ENCODE results near the gene CATSPERE. TPM values are rescaled to one million over a fixed set of nuclear protein-coding genes. Genes with fewer than 3 reads are reported as not detected.

CATSPERE gene
- total and polyA plus RNA-seq, 10 of the 15 experiments (the other 5 are each of a cell fraction or from before 2014, with no cell fraction given) = 0.04 to 0.24 (median 0.17) TPM; not detected in 3

DNA sequence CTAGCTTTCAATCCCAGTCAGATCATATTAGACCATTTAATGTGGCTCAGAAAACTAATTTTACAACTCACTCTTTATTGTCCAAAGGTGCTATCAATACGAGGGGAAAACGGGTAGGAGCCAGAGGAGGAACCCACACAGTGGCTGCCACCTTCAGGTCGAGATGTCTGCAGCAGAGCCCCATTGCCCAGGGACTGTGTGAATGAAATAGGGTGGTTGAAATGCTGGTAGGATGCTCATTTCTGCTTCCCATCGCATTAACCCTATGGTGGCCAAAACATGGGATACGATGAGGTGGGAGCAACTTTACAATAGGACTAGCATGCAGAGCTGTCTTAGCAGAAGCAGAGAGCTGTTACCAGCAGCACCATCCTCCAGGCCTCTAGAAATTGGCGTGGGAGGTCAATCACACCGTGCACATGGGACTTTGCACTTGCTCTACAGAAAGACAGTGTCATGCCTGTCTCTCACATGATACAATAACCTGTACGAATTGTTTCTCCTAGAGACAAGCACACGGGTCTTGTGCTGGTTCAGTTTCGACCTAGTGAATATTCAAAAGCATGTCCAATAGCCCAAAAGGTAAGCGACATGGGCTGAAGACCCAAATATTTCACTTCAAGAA lies 122.4 kb downstream of the CATSPERE start:
- intact Hi-C loops (cut with micrococcal nuclease; ENCODE audit: unreplicated experiment) = no loop called here
- Histone ChIP-seq H3K4me1 (ENCODE audit: control insufficient read depth, insufficient read depth, low read length) (no peaks in the 10 kb centered on the region), H3K4me3 (no peak overlapping the region), H3K27ac (ENCODE audit: control insufficient read depth, insufficient read depth) (no peak overlapping the region), H3K36me3 (ENCODE audit: control insufficient read depth in 2 of 2, insufficient read depth in 2 of 2, low read length in 1 of 2) (no peaks in the 10 kb centered on the region), H3K9ac (ENCODE audit: control insufficient read depth, insufficient read depth, low read length) (no peak overlapping the region), H4K20me1 (ENCODE audit: control insufficient read depth, insufficient read depth) (no peaks in the 10 kb centered on the region), H3K4me2 (ENCODE audit: control insufficient read depth, insufficient read depth) (no peak overlapping the region), H3K79me2 (ENCODE audit: control insufficient read depth, insufficient read depth, low read length) (no peaks in the 10 kb centered on the region), H2AFZ (ENCODE audit: control insufficient read depth, low read depth, low read length) (no peak overlapping the region), H3K9me3 (replicated peaks; ENCODE audit: control insufficient read depth, insufficient read depth, low read length) (no peaks in the 10 kb centered on the region; the same call in 2 of the 3 replicates), H3K27me3 (replicated peaks in 1 of 2; ENCODE audit: control insufficient read depth in 2 of 2, insufficient read depth in 2 of 2, low read length in 1 of 2) (no peaks in the 10 kb centered on the region; a peak in 1 of 4 replicates)
- CTCF ChIA-PET = no interaction called here
- no TSS peak for BruUV-seq (replicated peaks)
- POLR2A ChIA-PET = no interaction called here
- SMC1A ChIA-PET (ENCODE audit: uncharacterized antibody, unreplicated experiment) = no interaction called here
- RAD21 ChIA-PET (ENCODE audit: unreplicated experiment) = no interaction called here
- no peak for FAIRE-seq
- in situ Hi-C loops (cut with MboI) = no loop called here
- WGBS (ENCODE audit: insufficient coverage, insufficient replicate concordance, low lambda C conversion rate, missing lambda C conversion rate) = 42% methylated on average over 11 of the region's 11 CpGs
- DNase-seq (ENCODE audit: low read depth, low spot score) = no peak
- no peak for ATAC-seq
- TF ChIP-seq RUNX3 (IDR thresholded peaks at IDR 0.05; ENCODE audit: low read length) (no peak), CEBPB (IDR thresholded peaks at IDR 0.05; ENCODE audit: borderline replicate concordance in 1 of 2, low read depth in 2 of 2, low read length in 2 of 2) (no peak), ASH2L (IDR thresholded peaks at IDR 0.05; ENCODE audit: borderline replicate concordance, low read depth) (no peak), STAT3 (IDR thresholded peaks at IDR 0.05; ENCODE audit: low read depth, low read length) (no peak), TCF3 (IDR thresholded peaks at IDR 0.05; ENCODE audit: borderline replicate concordance, insufficient read depth, low read depth, low read length) (no peak), JUNB (IDR thresholded peaks at IDR 0.05) (no peak), FOXK2 (IDR thresholded peaks at IDR 0.05) (no peak), HCFC1 (IDR thresholded peaks at IDR 0.05; ENCODE audit: low read length) (no peak), SRF (IDR thresholded peaks at IDR 0.05; ENCODE audit: low read depth in 2 of 2, low read length in 2 of 2) (no peak), PAX5 (IDR thresholded peaks at IDR 0.05; ENCODE audit: borderline replicate concordance, low read depth, low read length) (no peak), BACH1 (IDR thresholded peaks at IDR 0.05; ENCODE audit: borderline replicate concordance) (no peak), CHD2 (IDR thresholded peaks at IDR 0.05; ENCODE audit: borderline replicate concordance, low read depth, low read length) (no peak), TCF12 (IDR thresholded peaks at IDR 0.05; ENCODE audit: low read depth, low read length) (no peak)
- TF ChIP-seq, protein P1, sequence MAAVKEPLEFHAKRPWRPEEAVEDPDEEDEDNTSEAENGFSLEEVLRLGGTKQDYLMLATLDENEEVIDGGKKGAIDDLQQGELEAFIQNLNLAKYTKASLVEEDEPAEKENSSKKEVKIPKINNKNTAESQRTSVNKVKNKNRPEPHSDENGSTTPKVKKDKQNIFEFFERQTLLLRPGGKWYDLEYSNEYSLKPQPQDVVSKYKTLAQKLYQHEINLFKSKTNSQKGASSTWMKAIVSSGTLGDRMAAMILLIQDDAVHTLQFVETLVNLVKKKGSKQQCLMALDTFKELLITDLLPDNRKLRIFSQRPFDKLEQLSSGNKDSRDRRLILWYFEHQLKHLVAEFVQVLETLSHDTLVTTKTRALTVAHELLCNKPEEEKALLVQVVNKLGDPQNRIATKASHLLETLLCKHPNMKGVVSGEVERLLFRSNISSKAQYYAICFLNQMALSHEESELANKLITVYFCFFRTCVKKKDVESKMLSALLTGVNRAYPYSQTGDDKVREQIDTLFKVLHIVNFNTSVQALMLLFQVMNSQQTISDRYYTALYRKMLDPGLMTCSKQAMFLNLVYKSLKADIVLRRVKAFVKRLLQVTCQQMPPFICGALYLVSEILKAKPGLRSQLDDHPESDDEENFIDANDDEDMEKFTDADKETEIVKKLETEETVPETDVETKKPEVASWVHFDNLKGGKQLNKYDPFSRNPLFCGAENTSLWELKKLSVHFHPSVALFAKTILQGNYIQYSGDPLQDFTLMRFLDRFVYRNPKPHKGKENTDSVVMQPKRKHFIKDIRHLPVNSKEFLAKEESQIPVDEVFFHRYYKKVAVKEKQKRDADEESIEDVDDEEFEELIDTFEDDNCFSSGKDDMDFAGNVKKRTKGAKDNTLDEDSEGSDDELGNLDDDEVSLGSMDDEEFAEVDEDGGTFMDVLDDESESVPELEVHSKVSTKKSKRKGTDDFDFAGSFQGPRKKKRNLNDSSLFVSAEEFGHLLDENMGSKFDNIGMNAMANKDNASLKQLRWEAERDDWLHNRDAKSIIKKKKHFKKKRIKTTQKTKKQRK (IDR thresholded peaks at IDR 0.05; ENCODE audit: low read depth, low read length) = no peak
- TF ChIP-seq, protein P2, sequence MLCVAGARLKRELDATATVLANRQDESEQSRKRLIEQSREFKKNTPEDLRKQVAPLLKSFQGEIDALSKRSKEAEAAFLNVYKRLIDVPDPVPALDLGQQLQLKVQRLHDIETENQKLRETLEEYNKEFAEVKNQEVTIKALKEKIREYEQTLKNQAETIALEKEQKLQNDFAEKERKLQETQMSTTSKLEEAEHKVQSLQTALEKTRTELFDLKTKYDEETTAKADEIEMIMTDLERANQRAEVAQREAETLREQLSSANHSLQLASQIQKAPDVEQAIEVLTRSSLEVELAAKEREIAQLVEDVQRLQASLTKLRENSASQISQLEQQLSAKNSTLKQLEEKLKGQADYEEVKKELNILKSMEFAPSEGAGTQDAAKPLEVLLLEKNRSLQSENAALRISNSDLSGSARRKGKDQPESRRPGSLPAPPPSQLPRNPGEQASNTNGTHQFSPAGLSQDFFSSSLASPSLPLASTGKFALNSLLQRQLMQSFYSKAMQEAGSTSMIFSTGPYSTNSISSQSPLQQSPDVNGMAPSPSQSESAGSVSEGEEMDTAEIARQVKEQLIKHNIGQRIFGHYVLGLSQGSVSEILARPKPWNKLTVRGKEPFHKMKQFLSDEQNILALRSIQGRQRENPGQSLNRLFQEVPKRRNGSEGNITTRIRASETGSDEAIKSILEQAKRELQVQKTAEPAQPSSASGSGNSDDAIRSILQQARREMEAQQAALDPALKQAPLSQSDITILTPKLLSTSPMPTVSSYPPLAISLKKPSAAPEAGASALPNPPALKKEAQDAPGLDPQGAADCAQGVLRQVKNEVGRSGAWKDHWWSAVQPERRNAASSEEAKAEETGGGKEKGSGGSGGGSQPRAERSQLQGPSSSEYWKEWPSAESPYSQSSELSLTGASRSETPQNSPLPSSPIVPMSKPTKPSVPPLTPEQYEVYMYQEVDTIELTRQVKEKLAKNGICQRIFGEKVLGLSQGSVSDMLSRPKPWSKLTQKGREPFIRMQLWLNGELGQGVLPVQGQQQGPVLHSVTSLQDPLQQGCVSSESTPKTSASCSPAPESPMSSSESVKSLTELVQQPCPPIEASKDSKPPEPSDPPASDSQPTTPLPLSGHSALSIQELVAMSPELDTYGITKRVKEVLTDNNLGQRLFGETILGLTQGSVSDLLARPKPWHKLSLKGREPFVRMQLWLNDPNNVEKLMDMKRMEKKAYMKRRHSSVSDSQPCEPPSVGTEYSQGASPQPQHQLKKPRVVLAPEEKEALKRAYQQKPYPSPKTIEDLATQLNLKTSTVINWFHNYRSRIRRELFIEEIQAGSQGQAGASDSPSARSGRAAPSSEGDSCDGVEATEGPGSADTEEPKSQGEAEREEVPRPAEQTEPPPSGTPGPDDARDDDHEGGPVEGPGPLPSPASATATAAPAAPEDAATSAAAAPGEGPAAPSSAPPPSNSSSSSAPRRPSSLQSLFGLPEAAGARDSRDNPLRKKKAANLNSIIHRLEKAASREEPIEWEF (IDR thresholded peaks at IDR 0.05; ENCODE audit: insufficient replicate concordance, low read depth, low read length) = no peak

Data from GM12878 (cell line).